Gastrocnemius medialis (tissue), 4 donors: ENCODE measurements around the gene GRID1. TPM values are rescaled to one million over a fixed set of nuclear protein-coding genes. Genes with fewer than 3 reads are reported as not detected.

Source experiments
- ATAC-seq, 2 donors: fragments of 150-250 bp; one replicate each; pipeline ENCODE4 v1.9.1; 2016
- DNase-seq, 2 donors: peaks; one replicate each; pipeline ENCODE4 v3.0.0-alpha.2; 2019
- H3K27ac ChIP-seq, 4 donors: fragments of 200-600 bp; sonication (generic); 1 replicate in 1 of 4; 2 replicates in 3 of 4; pipeline ENCODE4 v1.5.1; 2016 to 2018; ENCODE audit warnings: mild to moderate bottlenecking in 2 of 4, moderate library complexity in 1 of 4
- H3K27me3 ChIP-seq, 3 donors: fragments of 200-600 bp; sonication (generic) in 2 of 3; 1 replicate in 1 of 3; 2 replicates in 2 of 3; pipeline versions ENCODE4 v1.5.1 to v1.6.0; 2016 to 2019; ENCODE audit warnings: mild to moderate bottlenecking in 1 of 3, moderate library complexity in 1 of 3
- H3K36me3 ChIP-seq, 2 donors: fragments of 200-600 bp; sonication (generic) in 1 of 2; one replicate each; pipeline ENCODE4 v1.5.1; 2017 to 2018
- H3K4me1 ChIP-seq, 2 donors: fragments of 200-600 bp; sonication (generic) in 1 of 2; one replicate each; pipeline ENCODE4 v1.5.1; 2016 to 2017; ENCODE audit warnings: mild to moderate bottlenecking in 2 of 2
- H3K4me3 ChIP-seq, 4 donors: fragments of 200-600 bp; sonication (generic) in 3 of 4; 1 replicate in 1 of 4; 2 replicates in 3 of 4; pipeline ENCODE4 v1.5.1; 2016 to 2019; ENCODE audit warnings: mild to moderate bottlenecking in 2 of 4
- H3K9me3 ChIP-seq, 3 donors: fragments of 200-600 bp; sonication (generic) in 2 of 3; 1 replicate in 1 of 3; 2 replicates in 2 of 3; pipeline ENCODE4 v1.5.1; 2016 to 2019
- POLR2A ChIP-seq, 2 donors: fragments of 450-650 bp; IDR thresholded peaks; one replicate each; pipeline ENCODE4 v1.6.1; 2017; ENCODE audit warnings: antibody characterized with exemption in 2 of 2, mild to moderate bottlenecking in 2 of 2, moderate library complexity in 2 of 2
- in situ Hi-C, 4 donors: fragments of 200-750 bp; cut with MboI; loops; one replicate each; pipeline versions ENCODE4 v1.15.0 to v1.8.0; 2017; ENCODE audit warnings: low sequenced_read_pairs in 4 of 4
- intact Hi-C: fragments of 100-400 bp; cut with DNase I; formaldehyde crosslinking; loops from one replicate; pipeline ENCODE4 v1.15.1; 2023; ENCODE audit warnings: low total_unique reads
- total RNA-seq, 4 donors: library from RNA; depleted of rRNA; stranded (reverse); fragments of >200 nt; gene quantifications; one replicate each; pipeline versions ENCODE4 v1.1.0 to v1.2.3, GENCODE V29; 2016
- TF ChIP-seq, protein P1 (sequence below), 5 experiments: fragments of 450-650 bp in 3 of 5; fragments of 200-600 bp in 2 of 5; sonication (generic) in 2 of 5; IDR thresholded peaks in 4 of 5; conservative IDR thresholded peaks in 1 of 5; 1 replicate in 4 of 5; 2 replicates in 1 of 5; pipeline ENCODE4 v1.5.1; 2016 to 2019; ENCODE audit warnings: antibody characterized with exemption in 5 of 5, mild to moderate bottlenecking in 3 of 5, moderate library complexity in 3 of 5

Gene GRID1
- total RNA-seq, 4 donors from 2014 or later, result 0.17 to 1.4 (median 0.79) TPM

DNA sequence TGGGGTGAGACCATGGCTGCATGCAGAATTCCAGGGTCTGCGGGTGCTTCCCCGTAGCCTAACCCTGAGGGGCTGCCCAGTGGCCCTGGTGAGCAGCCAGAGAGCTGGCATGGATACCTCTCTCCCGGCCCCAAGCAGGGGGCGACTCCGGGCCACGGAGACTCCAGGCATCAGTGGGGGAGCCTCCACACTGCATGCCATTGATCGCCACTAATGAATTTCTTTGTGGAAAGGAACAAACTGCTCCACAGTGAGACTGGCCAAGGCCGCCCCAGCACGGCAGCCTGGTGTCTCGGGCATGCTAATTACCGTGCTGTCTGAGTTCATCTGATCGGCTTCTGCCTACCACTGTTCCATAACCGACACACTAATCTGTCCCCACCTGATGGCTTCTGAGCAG is 184.4 kb downstream of the GRID1 start:
- Histone ChIP-seq H3K4me1 (no peaks in the 10 kb centered on the region), H3K27ac (no peak overlapping the region), H3K9me3 (no peaks in the 10 kb centered on the region), H3K4me3 (no peak overlapping the region), H3K27me3 (peaks cover 0 to 1% (median 0%) of the 10 kb centered on the region in 3 donors), H3K36me3 (no peaks in the 10 kb centered on the region)
- in situ Hi-C loops, result no loop called here
- TF ChIP-seq POLR2A (IDR thresholded peaks at IDR 0.05), result no peak
- TF ChIP-seq, protein P1, sequence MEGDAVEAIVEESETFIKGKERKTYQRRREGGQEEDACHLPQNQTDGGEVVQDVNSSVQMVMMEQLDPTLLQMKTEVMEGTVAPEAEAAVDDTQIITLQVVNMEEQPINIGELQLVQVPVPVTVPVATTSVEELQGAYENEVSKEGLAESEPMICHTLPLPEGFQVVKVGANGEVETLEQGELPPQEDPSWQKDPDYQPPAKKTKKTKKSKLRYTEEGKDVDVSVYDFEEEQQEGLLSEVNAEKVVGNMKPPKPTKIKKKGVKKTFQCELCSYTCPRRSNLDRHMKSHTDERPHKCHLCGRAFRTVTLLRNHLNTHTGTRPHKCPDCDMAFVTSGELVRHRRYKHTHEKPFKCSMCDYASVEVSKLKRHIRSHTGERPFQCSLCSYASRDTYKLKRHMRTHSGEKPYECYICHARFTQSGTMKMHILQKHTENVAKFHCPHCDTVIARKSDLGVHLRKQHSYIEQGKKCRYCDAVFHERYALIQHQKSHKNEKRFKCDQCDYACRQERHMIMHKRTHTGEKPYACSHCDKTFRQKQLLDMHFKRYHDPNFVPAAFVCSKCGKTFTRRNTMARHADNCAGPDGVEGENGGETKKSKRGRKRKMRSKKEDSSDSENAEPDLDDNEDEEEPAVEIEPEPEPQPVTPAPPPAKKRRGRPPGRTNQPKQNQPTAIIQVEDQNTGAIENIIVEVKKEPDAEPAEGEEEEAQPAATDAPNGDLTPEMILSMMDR (IDR thresholded peaks at IDR 0.05 in 4 of 5, conservative IDR thresholded peaks at IDR 0.05 in 1 of 5), result no peak
- ATAC-seq, result no peak
- DNase-seq, result no peak
- intact Hi-C loops, result no loop called here

DNA sequence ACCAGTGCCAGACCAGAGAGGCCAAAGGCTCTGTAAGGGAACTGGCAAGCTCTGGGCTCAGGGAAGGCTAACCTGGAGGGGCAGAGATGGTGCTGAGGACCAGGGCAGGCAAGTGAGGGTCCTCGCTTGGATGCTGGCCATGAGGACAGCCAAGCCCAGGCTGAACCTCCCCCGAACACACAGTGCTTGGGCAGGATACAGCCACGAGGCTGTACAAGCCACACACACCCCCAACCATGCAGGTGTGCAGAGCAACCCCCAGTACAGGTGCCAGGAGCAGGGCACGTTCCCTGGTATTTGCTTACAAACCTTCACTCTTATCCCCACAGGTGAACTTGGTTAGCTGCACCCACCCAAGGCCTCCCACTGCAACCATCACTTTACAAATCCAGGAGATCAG is 185.7 kb downstream of the GRID1 start:
- Histone ChIP-seq H3K36me3 (no peaks in the 10 kb centered on the region), H3K4me3 (no peak overlapping the region), H3K27ac (no peak overlapping the region), H3K9me3 (no peaks in the 10 kb centered on the region), H3K27me3 (no peaks in the 10 kb centered on the region), H3K4me1 (no peaks in the 10 kb centered on the region)
- intact Hi-C loops (no loop called here), in situ Hi-C loops (no loop called here)
- no peak for TF ChIP-seq POLR2A (IDR thresholded peaks at IDR 0.05)
- TF ChIP-seq, protein P1 (IDR thresholded peaks at IDR 0.05 in 4 of 5, conservative IDR thresholded peaks at IDR 0.05 in 1 of 5), result no peak
- DNase-seq, result no peak
- ATAC-seq, result no peak

DNA sequence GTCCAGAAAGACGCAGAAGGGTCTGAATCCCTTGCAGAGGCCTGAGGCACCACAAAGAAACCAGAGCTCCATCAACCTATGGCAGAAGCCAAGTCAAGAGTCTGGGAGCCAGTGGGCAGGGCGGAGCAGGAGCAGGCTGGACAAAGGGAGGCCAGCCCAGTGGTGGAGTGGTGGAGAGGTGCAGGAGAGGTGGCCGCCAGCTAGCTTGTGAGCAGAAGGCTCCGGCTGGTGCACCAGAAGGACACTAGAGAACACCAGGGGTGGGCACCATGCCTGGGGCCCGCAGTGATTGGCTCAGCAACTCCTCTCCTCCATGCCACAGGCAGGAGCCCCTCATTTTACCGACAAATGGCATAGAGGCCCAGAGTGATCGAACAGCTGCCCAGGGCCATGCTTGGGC is 186.6 kb downstream of the GRID1 start:
- intact Hi-C loops, result no loop called here
- no peaks in the 10 kb centered on the region for H3K9me3 ChIP-seq
- H3K27ac ChIP-seq, result no peak overlapping the region
- no peaks in the 10 kb centered on the region for H3K36me3 ChIP-seq
- H3K27me3 ChIP-seq, result no peaks in the 10 kb centered on the region
- in situ Hi-C loops, result no loop called here
- no peaks in the 10 kb centered on the region for H3K4me1 ChIP-seq
- no peak for DNase-seq
- H3K4me3 ChIP-seq, result no peak overlapping the region
- TF ChIP-seq, protein P1 (IDR thresholded peaks at IDR 0.05 in 4 of 5, conservative IDR thresholded peaks at IDR 0.05 in 1 of 5), result no peak
- TF ChIP-seq POLR2A (IDR thresholded peaks at IDR 0.05), result no peak
- ATAC-seq, result no peak

DNA sequence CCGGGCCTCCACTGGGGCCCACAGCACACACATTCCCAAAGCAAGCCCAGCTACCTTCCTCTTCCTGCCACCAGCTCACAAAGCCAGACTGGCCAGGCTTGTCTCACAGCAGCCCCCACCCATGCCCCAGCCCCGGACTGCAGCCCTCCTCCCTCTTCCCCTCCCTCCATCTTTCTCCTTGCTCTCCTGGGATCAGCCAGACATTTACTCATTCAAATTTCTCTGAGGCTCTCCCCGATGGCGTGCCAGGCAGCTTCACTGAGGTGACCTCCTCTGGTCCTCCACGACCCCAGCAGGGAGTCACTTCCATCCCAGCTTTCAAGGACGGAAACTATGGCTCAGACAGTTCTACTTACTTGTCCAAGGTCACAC is 187.5 kb downstream of the GRID1 start:
- no peak for ATAC-seq

More for the DNA sequence above, 187.5 kb downstream of the GRID1 start:
- no peaks in the 10 kb centered on the region for H3K9me3 ChIP-seq
- no peaks in the 10 kb centered on the region for H3K27me3 ChIP-seq
- H3K36me3 ChIP-seq, result no peaks in the 10 kb centered on the region
- no peak for DNase-seq
- TF ChIP-seq, protein P1 (IDR thresholded peaks at IDR 0.05 in 4 of 5, conservative IDR thresholded peaks at IDR 0.05 in 1 of 5), result no peak
- TF ChIP-seq POLR2A (IDR thresholded peaks at IDR 0.05), result no peak
- no peak overlapping the region for H3K4me3 ChIP-seq
- H3K27ac ChIP-seq, result no peak overlapping the region
- intact Hi-C loops (no loop called here), in situ Hi-C loops (no loop called here)
- no peaks in the 10 kb centered on the region for H3K4me1 ChIP-seq
